Uterus (tissue), 4 donors: ENCODE results near the gene BCAS3. TPM values are rescaled to one million over a fixed set of nuclear protein-coding genes. Genes with fewer than 3 reads are reported as not detected.
A peak's percentile ranks its signal among the peaks of the same experiment; 100 is the strongest.

ENCODE experiments used
- DNase-seq, 2 donors: peaks; one replicate each; pipeline ENCODE4 v3.0.0-alpha.2; 2019 to 2020
- H3K27ac ChIP-seq, 2 donors: fragments of 200-600 bp; sonication (generic); 1 replicate in 1 of 2; 2 replicates in 1 of 2; pipeline ENCODE4 v1.5.1; 2016 to 2018
- H3K27me3 ChIP-seq, 2 donors: fragments of 200-600 bp; sonication (generic); one replicate each; pipeline ENCODE4 v1.5.1; 2018 to 2019; ENCODE audit warnings: control low read depth in 1 of 2
- H3K36me3 ChIP-seq, 2 donors: fragments of 200-600 bp; sonication (generic); one replicate each; pipeline ENCODE4 v1.5.1; 2019; ENCODE audit warnings: control low read depth in 1 of 2
- H3K4me1 ChIP-seq, 2 donors: fragments of 200-600 bp; sonication (generic); one replicate each; pipeline ENCODE4 v1.5.1; 2018 to 2019; ENCODE audit warnings: control low read depth in 1 of 2
- H3K4me3 ChIP-seq, 2 donors: fragments of 200-600 bp; sonication (generic); 1 replicate in 1 of 2; 2 replicates in 1 of 2; pipeline ENCODE4 v1.5.1; 2018 to 2019; ENCODE audit warnings: mild to moderate bottlenecking in 1 of 2
- H3K9me3 ChIP-seq, 2 donors: fragments of 200-600 bp; sonication (generic); one replicate each; pipeline ENCODE4 v1.5.1; 2019; ENCODE audit warnings: control low read depth in 1 of 2
- CTCF ChIP-seq, 4 experiments: fragments of 200-600 bp in 2 of 4; fragments of 450-650 bp in 2 of 4; sonication (generic) in 2 of 4; IDR thresholded peaks; one replicate each; pipeline ENCODE4 v1.5.1; 2016 to 2019; ENCODE audit warnings: antibody characterized with exemption in 4 of 4, mild to moderate bottlenecking in 2 of 4, moderate library complexity in 1 of 4
- POLR2A ChIP-seq, 2 donors: fragments of 450-650 bp; IDR thresholded peaks; one replicate each; pipeline ENCODE4 v1.6.1; 2016; ENCODE audit warnings: antibody characterized with exemption in 2 of 2, mild to moderate bottlenecking in 1 of 2, moderate library complexity in 1 of 2
- intact Hi-C: fragments of 100-400 bp; cut with DNase I; formaldehyde crosslinking; loops from one replicate; pipeline ENCODE4 v1.15.1; 2023; ENCODE audit warnings: low total_unique reads
- total RNA-seq, 4 donors: library from RNA; depleted of rRNA in 3 of 4; stranded (reverse); fragments of >200 nt in 3 of 4; gene quantifications; one replicate each; pipeline versions ENCODE4 v1.1.0 to v1.2.4, GENCODE V29; 2014 to 2023
- donor health status: DM: yes; HTN: yes; CAD: no.

BCAS3 gene
- total RNA-seq, 4 donors from 2014 or later: 42.6 to 147 (median 83.7) TPM

- Histone ChIP-seq H3K9me3 (no peaks in the 10 kb centered on the region), H3K27me3 (no peaks in the 10 kb centered on the region), H3K36me3 (no peaks in the 10 kb centered on the region), H3K27ac (peak overlapping the region in 1 of 2 donors; percentile 10), H3K4me3 (no peak overlapping the region), H3K4me1 (no peaks in the 10 kb centered on the region)
- no peak for DNase-seq
- intact Hi-C loops: loop anchor here (10.0 kb wide), 1 partner anchor 387 kb away; the partner anchor contains the start of gene TBX2
- TF ChIP-seq POLR2A (IDR thresholded peaks at IDR 0.05) (no peak), CTCF (IDR thresholded peaks at IDR 0.05) (no peak)
Observed at GRCh38 chr17:61007980-61008379, 330.3 kb downstream of the BCAS3 start.

GRCh38 chr17:61009663-61010062 lies 332.0 kb downstream of the BCAS3 start:
- H3K27ac ChIP-seq: no peak overlapping the region
- intact Hi-C loops: loop anchor here (10.0 kb wide), 1 partner anchor 385 kb away; the partner anchor contains the start of gene TBX2

GRCh38 chr17:61010661-61011170 lies 333.1 kb downstream of the BCAS3 start:
- Histone ChIP-seq H3K27ac (peak overlapping the region in 1 of 2 donors; percentile 28), H3K36me3 (no peaks in the 10 kb centered on the region), H3K4me3 (no peak overlapping the region), H3K9me3 (no peaks in the 10 kb centered on the region), H3K27me3 (no peaks in the 10 kb centered on the region), H3K4me1 (no peaks in the 10 kb centered on the region)
- intact Hi-C loops: no loop called here
- no peak for DNase-seq
- TF ChIP-seq POLR2A (IDR thresholded peaks at IDR 0.05) (no peak), CTCF (IDR thresholded peaks at IDR 0.05) (no peak)

More at GRCh38 chr17:61009663-61010062, 332.0 kb downstream of the BCAS3 start:
- no peak for DNase-seq
- H3K27me3 ChIP-seq: no peaks in the 10 kb centered on the region
- no peaks in the 10 kb centered on the region for H3K4me1 ChIP-seq
- H3K4me3 ChIP-seq: no peak overlapping the region
- no peaks in the 10 kb centered on the region for H3K36me3 ChIP-seq
- no peaks in the 10 kb centered on the region for H3K9me3 ChIP-seq
- no peak for TF ChIP-seq POLR2A (IDR thresholded peaks at IDR 0.05)
- TF ChIP-seq CTCF (IDR thresholded peaks at IDR 0.05): no peak

GRCh38 chr17:61011251-61011650 lies 333.6 kb downstream of the BCAS3 start:
- no peak overlapping the region for H3K4me3 ChIP-seq
- no peak for TF ChIP-seq POLR2A (IDR thresholded peaks at IDR 0.05)
- no peak for TF ChIP-seq CTCF (IDR thresholded peaks at IDR 0.05)

GRCh38 chr17:61015966-61016365 lies 338.3 kb downstream of the BCAS3 start:
- Histone ChIP-seq H3K36me3 (no peaks in the 10 kb centered on the region), H3K4me1 (no peaks in the 10 kb centered on the region), H3K4me3 (no peak overlapping the region), H3K27ac (no peak overlapping the region), H3K9me3 (no peaks in the 10 kb centered on the region), H3K27me3 (peaks cover 0 to 4% of the 10 kb centered on the region in 2 donors)
- intact Hi-C loops: no loop called here
- no peak for DNase-seq
- TF ChIP-seq CTCF (IDR thresholded peaks at IDR 0.05): no peak
- no peak for TF ChIP-seq POLR2A (IDR thresholded peaks at IDR 0.05)

More at GRCh38 chr17:61011251-61011650, 333.6 kb downstream of the BCAS3 start:
- H3K4me1 ChIP-seq: no peaks in the 10 kb centered on the region
- DNase-seq: no peak
- H3K9me3 ChIP-seq: no peaks in the 10 kb centered on the region
- H3K36me3 ChIP-seq: no peaks in the 10 kb centered on the region
- no peak overlapping the region for H3K27ac ChIP-seq
- intact Hi-C loops: no loop called here
- H3K27me3 ChIP-seq: no peaks in the 10 kb centered on the region
